COLO829 (cell line): Measurements from ENCODE around the gene TMEM132A.

Source experiments
- DNase-seq: peaks from one replicate; pipeline ENCODE4 v3.0.0; 2012; ENCODE audit warnings: low spot score

The TMEM132A gene, protein sequence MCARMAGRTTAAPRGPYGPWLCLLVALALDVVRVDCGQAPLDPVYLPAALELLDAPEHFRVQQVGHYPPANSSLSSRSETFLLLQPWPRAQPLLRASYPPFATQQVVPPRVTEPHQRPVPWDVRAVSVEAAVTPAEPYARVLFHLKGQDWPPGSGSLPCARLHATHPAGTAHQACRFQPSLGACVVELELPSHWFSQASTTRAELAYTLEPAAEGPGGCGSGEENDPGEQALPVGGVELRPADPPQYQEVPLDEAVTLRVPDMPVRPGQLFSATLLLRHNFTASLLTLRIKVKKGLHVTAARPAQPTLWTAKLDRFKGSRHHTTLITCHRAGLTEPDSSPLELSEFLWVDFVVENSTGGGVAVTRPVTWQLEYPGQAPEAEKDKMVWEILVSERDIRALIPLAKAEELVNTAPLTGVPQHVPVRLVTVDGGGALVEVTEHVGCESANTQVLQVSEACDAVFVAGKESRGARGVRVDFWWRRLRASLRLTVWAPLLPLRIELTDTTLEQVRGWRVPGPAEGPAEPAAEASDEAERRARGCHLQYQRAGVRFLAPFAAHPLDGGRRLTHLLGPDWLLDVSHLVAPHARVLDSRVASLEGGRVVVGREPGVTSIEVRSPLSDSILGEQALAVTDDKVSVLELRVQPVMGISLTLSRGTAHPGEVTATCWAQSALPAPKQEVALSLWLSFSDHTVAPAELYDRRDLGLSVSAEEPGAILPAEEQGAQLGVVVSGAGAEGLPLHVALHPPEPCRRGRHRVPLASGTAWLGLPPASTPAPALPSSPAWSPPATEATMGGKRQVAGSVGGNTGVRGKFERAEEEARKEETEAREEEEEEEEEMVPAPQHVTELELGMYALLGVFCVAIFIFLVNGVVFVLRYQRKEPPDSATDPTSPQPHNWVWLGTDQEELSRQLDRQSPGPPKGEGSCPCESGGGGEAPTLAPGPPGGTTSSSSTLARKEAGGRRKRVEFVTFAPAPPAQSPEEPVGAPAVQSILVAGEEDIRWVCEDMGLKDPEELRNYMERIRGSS

DNA sequence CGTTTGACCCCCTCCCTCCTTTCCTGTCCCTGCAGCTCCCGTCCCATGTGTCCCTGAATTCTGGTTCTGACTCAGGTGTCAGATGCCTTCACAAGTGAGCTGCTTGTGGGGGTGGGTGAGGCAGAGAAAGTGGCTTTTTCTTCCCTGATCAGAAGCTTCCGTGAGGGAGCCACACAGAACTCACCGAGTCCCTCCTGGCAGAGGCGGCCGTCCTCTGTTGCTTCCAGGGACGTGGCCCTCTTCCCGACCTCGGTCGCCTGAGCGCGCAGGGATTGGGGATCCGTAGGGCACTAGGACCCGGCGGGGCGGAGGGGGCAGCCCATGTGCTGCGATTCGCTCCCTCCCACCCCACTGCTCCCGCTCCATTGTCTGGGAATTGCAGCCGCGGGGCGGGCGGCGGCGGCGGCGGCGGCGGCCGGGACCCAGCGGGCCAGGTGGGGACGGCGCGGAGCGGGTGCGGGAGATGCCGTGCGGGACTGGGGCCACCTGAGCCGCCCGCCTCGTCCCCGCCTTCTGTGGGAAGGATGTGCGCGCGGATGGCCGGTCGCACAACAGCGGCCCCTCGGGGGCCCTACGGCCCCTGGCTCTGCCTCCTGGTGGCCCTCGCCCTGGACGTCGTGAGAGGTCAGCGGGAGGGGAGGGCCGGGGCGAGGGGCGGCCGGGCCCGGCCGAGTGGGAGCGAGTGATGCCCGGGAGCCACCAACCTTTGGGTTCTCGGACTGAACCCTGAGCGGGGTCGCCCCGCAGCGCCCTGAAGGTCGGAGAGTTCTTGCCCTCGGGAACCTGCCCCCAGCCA, at the start of gene TMEM132A:
TSS of gene TMEM132A (plus strand) at position 351 of the 796 bp plus-strand sequence. CDS start at position 525, 174 bp downstream.
- peak; percentile 83 for DNase-seq

GRCh38 chr11:60875366-60876167, 48.7 kb upstream of the TMEM132A start:
- no peak for DNase-seq

- no peak for DNase-seq
Measured at GRCh38 chr11:60876168-60876485, 48.1 kb upstream of the TMEM132A start.

GRCh38 chr11:60878245-60879101, 45.8 kb upstream of the TMEM132A start:
- DNase-seq, result no peak

DNA sequence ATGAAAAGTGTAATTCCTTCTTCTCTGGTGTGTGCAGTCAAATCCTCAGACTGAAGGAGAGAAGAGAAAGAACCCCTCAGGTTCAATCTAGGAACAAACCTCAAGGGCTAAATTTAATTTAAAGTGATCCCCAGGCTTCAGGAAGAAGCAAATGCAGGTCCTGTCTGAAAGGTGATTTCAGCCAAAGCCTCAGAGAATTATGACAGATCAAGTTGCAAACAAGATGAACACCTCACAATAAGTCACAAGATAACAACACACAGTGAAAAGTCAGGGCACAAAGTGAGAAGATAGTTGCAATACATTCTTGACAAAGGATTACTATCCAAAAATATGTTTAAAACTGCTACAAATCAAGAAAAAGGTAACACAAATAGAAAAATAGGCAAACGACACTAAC, 45.2 kb upstream of the TMEM132A start:
- DNase-seq, result no peak

DNA sequence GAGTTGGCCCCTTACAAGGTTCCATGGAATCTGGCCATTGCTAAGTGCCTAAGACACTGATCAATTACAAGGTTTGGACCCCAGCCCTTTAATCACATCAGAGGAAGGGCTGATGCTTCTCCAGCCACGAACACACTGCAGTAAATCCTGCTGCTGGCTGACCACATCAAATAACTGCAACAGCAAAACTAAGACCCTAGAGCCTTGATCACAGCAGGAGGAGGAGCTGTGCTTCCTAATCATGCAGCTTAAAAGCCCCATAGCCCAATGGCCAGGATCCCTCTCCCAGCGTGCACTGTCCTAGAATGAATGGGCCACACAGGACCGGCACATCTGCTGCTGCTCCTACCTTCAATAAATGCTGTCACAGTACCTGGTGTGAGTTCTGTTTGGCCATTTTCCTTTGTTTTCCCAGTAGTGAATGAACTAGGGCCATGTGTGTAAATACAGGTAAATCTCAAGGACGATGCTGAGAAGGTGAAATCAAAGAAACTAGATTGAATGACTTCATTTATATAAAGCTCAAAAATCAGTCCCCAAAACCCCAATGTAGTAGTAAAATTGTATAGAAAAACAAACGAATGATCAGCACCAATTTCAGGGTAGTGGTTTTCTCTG, 44.2 kb upstream of the TMEM132A start:
- no peak for DNase-seq

- DNase-seq, result no peak
Measured at GRCh38 chr11:60880643-60881282, 43.5 kb upstream of the TMEM132A start.

DNA sequence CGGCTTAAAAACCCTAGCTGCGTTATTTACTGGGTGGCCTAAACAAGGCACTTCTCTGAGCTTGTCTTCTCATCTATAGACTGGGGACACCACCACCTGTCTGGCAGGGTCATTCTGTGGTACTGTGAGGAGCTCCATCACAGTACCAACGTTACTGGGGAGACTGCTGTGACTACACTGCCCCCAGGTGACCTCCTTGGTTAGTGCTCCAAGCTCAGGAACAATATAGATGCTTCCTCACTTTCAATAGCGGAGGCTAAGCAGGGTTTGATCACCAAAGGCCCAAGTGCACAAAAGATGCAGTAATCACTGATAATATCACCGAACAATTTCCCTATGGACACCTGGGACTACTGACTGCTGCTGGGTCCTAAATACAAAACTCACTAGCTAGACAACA, 36.7 kb upstream of the TMEM132A start:
- DNase-seq, result no peak

- no peak for DNase-seq
Measured at GRCh38 chr11:60889869-60890311, 34.4 kb upstream of the TMEM132A start.

GRCh38 chr11:60890696-60891095, 33.6 kb upstream of the TMEM132A start:
- DNase-seq, result no peak

DNA sequence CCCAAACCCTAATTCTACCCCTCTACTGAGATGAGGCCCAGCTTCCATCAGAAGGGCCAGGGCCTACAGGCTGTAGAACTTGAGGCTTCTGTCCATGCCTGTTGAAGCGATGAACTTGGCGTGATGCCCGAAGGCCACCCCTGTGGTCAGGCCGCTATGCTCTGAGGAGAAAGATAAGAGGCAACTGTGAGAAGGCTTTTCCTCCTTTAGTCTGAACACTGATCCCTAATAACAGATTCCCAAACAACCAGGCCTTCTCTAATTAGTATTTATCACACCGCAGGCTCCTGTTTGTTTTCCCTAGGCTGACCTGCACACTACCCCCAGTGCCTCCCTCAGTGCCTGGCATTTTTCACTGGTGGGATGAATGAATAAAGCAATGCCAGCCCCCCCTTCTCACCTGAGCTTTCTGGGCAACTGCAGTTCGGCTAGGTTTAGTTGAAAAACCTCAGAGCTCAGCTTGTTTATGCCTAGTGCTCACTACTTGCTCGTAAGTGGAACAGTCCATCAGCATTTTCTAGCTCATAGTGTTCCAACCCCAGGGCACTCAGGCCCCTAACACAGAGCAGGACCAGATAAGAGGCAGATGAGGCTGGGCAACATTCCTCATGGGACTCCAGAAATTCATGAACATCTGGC, 33.0 kb upstream of the TMEM132A start:
- DNase-seq, result no peak

DNA sequence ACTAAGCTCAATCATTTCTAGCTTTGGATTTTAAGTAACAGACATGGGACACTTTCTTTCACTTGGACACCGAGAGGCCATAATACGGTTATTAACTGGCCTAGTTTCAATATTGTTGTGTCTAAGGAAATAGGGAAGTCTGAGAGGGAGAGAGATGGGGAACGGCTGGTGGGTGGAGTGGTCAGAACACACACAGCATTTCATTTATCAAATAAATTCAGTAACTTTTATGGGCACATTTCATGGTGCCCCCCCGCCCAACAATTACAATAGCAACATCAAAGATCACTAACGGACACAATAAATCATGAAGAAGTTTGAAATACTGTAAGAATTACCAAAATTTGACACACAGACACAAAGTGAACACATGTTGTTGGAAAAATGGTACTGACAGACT, 28.6 kb upstream of the TMEM132A start:
- no peak for DNase-seq

- no peak for DNase-seq
Measured at GRCh38 chr11:60897496-60897895, 26.8 kb upstream of the TMEM132A start.

DNA sequence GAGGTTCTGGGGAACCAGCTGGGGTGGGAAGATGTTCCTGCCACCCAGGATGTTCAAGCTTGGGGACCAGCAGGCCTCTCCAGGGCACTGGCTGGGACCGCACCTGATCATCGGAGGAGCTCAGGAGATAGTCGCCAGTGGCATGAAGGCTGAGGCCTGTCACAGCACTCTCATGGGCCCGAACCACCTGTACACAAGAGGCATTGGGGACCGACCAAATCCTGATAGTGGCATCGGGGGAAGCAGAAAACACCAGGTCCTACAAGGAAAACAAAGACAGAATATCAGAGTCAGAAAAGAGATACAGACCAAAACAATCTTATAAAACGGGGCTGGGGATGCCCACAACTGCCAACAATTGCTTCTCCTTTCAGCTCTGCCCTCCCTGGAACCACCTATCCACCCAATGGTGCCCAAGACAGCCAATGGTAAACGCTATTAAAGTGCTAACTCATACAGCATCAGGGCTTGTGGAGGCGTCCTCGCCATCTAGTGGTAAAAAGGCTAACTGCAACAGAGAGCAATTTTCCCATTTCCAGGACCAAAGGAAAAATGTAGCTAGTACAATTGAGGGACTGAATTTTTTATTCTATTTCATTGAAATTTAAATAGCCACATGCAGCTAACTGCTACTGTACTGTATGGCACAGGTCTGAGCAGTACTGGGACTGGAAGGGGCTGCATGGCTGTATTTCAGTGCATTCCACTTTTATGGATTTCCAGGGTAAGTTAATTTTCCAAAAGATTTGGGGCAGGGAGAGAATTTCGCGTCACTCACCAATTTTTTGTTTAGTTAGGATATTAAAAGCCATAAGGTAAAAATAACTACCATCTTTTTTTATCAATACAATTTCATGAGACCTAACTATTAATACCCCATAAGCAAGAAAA, 25.0 kb upstream of the TMEM132A start:
- DNase-seq, result peak; percentile 61

DNA sequence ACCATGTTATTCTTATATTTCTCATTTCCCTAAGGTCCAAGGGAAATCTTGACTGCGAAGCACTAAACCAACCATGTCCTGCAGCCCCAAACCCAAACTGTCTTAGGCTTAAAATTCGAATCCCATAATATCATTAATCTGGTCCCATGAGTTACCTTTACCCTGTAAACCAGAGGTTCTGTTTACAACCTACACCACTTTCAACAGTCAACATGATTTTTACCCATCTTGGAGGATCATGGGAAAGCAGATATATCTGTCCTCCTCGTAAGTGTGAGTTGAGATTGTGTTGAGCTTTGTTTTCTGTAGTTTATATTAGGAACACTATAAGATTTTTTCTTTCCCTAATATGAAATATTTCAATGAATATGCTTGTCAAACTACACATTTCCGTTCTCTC, 24.3 kb upstream of the TMEM132A start:
- DNase-seq, result no peak

DNA sequence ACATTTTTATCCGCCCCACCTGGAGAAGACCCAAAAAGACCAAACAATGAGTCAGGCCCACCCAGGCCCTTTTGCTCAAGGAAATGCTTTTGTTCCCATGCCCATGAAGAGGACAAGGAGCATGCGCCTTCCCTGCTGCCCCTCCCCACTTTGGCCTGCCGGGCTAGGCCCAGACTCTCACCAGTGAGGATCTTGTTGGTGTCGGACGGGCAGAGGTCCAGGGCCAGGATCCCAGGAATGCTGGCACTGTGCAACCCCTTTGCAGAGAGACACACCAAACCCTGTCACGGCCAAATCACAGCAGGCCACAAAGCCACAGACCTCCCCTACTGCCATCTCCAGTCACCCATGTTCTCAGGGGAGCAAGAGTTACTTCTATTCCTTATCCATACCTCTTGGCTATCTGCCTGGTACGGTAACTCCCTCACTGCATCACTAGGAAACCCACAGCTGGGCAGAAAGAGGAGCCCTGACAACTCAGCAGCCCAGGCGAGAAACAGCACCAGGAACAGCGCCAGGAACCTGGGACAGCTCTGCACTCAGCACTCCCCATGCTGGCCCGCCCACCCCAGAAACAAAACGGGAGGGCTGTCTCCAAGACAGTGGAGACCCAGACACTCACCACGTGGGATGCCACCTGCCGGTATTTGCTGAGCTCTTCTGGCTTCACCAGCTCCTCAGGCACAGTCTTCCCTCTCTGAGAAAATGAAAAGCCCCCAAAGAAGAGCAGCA, 23.4 kb upstream of the TMEM132A start:
- no peak for DNase-seq

GRCh38 chr11:60902625-60903024, 21.6 kb upstream of the TMEM132A start:
- no peak for DNase-seq
